Common myeloid progenitor, CD34-positive (primary cell): Measurements from ENCODE around the gene RPAP2.

Source experiments
- CTCF ChIA-PET: fragments of 350-600 bp; sonication (Branson Sonifier 250); formaldehyde crosslinking; loops from one replicate; lab custom pipeline; 2021; ENCODE audit warnings: antibody characterized with exemption; lab: Charles Lee
- POLR2A ChIA-PET: fragments of 350-600 bp; sonication (Branson Sonifier 250); formaldehyde crosslinking; loops from one replicate; lab custom pipeline; 2021; ENCODE audit warnings: antibody characterized with exemption; lab: Charles Lee
- DNase-seq, 3 donors: peaks; one replicate each; pipeline versions ENCODE4 v3.0.0 to v3.0.0-alpha.2; 2013
- H3K27ac ChIP-seq, 2 experiments: 1 replicate in 1 of 2; 2 replicates in 1 of 2; pipeline ENCODE4 v1.7.0; 2013; ENCODE audit warnings: inconsistent platforms in 2 of 2, low read length in 2 of 2, mild to moderate bottlenecking in 2 of 2, low read depth in 1 of 2, moderate library complexity in 1 of 2; ENCODE audit not compliant: severe bottlenecking in 2 of 2, insufficient read depth in 1 of 2, poor library complexity in 1 of 2
- H3K27me3 ChIP-seq, 5 experiments: replicated peaks in 2 of 5; 1 replicate in 3 of 5; 2 replicates in 2 of 5; pipeline versions ENCODE4 v1.6.1 to v1.7.0; 2013; ENCODE audit warnings: low read length in 4 of 5, mild to moderate bottlenecking in 2 of 5, moderate library complexity in 2 of 5, inconsistent platforms in 1 of 5; ENCODE audit not compliant: insufficient read depth in 5 of 5, control insufficient read depth in 4 of 5
- H3K36me3 ChIP-seq, 4 experiments: 1 replicate in 2 of 4; 2 replicates in 2 of 4; pipeline versions ENCODE4 v1.6.1 to v1.7.0; 2013; ENCODE audit warnings: low read length in 3 of 4, control low read depth in 1 of 4, mild to moderate bottlenecking in 1 of 4; ENCODE audit not compliant: control insufficient read depth in 4 of 4, insufficient read depth in 4 of 4
- H3K4me1 ChIP-seq, 4 experiments: 1 replicate in 3 of 4; 2 replicates in 1 of 4; pipeline versions ENCODE4 v1.6.1 to v1.7.1; 2013; ENCODE audit warnings: low read length in 3 of 4, mild to moderate bottlenecking in 3 of 4, control low read depth in 1 of 4, inconsistent platforms in 1 of 4, moderate library complexity in 1 of 4; ENCODE audit not compliant: control insufficient read depth in 4 of 4, insufficient read depth in 4 of 4; ENCODE audit errors: control extremely low read depth in 1 of 4
- H3K4me3 ChIP-seq, 7 experiments: 1 replicate in 4 of 7; 2 replicates in 3 of 7; pipeline versions ENCODE4 v1.5.1 to v1.7.0; 2013; ENCODE audit warnings: mild to moderate bottlenecking in 7 of 7, low read length in 6 of 7, moderate library complexity in 6 of 7, inconsistent platforms in 2 of 7, low read depth in 2 of 7, control low read depth in 1 of 7; ENCODE audit not compliant: insufficient read depth in 4 of 7, control insufficient read depth in 1 of 7; ENCODE audit errors: extremely low read depth in 1 of 7
- H3K9me3 ChIP-seq, 5 experiments: 1 replicate in 4 of 5; 2 replicates in 1 of 5; pipeline versions ENCODE4 v1.6.1 to v1.7.1; 2013; ENCODE audit warnings: low read length in 4 of 5, mild to moderate bottlenecking in 2 of 5, inconsistent platforms in 1 of 5, low read depth in 1 of 5, moderate library complexity in 1 of 5; ENCODE audit not compliant: control insufficient read depth in 4 of 5, insufficient read depth in 2 of 5; ENCODE audit errors: control extremely low read depth in 1 of 5
- WGBS: methylation state at CpG from one replicate; pipeline ENCODE4 v1.1.5; 2013; ENCODE audit not compliant: insufficient coverage; 5-methylcytosine and 5-hydroxymethylcytosine counted together

The RPAP2 gene

DNA sequence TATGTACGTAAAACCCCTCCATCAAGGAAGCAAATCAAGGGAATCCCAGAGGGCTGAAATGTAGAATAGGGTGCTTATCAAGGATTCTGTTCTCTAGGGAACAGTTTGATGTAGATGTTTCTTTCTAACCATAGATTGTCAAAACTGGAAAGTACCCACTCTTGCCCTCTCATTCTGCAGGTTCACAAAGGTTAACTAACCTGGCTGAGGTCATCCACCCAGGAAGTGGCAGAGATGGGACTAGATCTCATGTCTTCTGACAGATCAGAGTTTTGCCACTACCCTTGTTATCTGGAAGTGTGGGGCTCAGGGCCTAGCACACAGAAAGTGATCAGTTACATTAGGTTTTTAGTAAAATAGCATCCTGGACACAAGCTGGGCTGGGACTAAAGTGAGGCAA, 140.4 kb downstream of the RPAP2 start:
- no CpG with 5 or more reads among the region's 1 CpG for WGBS
- no peak for DNase-seq
- Histone ChIP-seq H3K27ac (no peak overlapping the region), H3K4me3 (no peak overlapping the region), H3K9me3 (peaks cover 0 to 4% (median 0%) of the 10 kb centered on the region in 5 experiments), H3K27me3 (no peaks in the 10 kb centered on the region), H3K4me1 (peaks cover 0 to 7% (median 0%) of the 10 kb centered on the region in 4 experiments), H3K36me3 (no peaks in the 10 kb centered on the region)
- POLR2A ChIA-PET = no interaction called here
- CTCF ChIA-PET = no interaction called here

DNA sequence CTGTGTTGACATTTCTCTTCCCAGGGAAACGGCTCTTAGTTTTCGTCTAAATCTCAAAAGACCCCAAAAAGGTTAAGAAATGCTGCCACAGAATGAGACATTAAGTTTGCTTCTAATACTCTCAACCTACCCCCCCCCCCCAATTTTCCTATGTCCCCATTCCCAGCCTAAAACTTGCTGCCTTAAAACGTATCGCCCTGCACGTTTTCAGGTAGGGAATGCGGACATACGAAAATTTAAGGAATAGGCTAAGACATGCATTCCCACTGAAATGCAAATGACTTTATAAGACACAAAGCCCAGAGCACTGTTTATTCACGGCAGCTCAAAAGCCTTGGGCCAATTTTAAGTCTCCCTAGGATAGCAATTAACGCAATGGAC, 142.4 kb downstream of the RPAP2 start:
- peaks cover 0 to 9% (median 0%) of the 10 kb centered on the region in 4 experiments for H3K4me1 ChIP-seq
- CTCF ChIA-PET = interaction anchor here (1.6 kb wide), 1 partner anchor 77 kb away, joined by 4 read pairs; no protein-coding TSS in a partner anchor
- H3K4me3 ChIP-seq = no peak overlapping the region
- H3K27ac ChIP-seq = no peak overlapping the region
- H3K27me3 ChIP-seq = no peaks in the 10 kb centered on the region
- 97% methylated on average over 6 of the region's 9 CpGs for WGBS
- POLR2A ChIA-PET = no interaction called here
- H3K36me3 ChIP-seq = no peaks in the 10 kb centered on the region
- peaks cover 0 to under 1% (median 0%) of the 10 kb centered on the region in 5 experiments for H3K9me3 ChIP-seq
- DNase-seq = no peak

DNA sequence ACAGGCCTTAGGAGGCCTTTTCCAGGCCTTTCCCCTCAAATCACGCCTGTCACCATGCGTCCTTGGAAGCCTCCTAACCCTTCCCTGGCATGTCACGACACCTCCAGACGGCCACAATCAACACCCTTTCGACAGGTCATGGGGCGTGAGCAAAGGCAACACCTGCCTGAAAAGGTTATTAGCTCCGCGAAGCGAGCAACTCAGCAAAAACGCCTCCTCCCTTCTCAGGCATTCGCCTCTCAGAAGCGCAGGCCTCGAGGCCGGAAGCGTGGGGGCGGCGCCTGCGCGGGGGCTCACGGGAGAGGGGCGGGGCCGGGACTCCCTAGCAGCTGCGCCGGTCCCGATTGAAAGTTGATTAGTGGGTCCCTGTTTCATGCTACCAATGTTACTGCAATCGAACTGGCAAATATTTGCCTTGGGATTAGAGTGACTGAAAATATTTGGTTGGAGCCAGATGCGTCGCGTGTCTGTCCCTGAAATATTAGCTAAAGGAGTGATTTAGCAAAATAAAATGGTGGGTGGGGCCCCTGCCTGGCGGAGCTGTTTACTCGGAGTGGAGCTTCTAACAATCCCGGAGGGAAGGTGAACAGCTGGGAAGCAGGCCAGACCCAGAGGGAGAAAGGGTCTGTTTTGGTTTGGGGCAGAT, 143.0 kb downstream of the RPAP2 start:
- Histone ChIP-seq H3K27ac (no peak overlapping the region), H3K4me3 (no peak overlapping the region), H3K36me3 (no peaks in the 10 kb centered on the region), H3K9me3 (no peaks in the 10 kb centered on the region), H3K27me3 (no peaks in the 10 kb centered on the region), H3K4me1 (peaks cover 0 to 14% (median 0%) of the 10 kb centered on the region in 4 experiments)
- 99% methylated on average over 30 of the region's 32 CpGs for WGBS
- no peak for DNase-seq
- POLR2A ChIA-PET = no interaction called here
- CTCF ChIA-PET = interaction anchor here (1.6 to 1.8 kb wide), 2 partner anchors 12 to 78 kb away, joined by 4 read pairs; no protein-coding TSS in a partner anchor

DNA sequence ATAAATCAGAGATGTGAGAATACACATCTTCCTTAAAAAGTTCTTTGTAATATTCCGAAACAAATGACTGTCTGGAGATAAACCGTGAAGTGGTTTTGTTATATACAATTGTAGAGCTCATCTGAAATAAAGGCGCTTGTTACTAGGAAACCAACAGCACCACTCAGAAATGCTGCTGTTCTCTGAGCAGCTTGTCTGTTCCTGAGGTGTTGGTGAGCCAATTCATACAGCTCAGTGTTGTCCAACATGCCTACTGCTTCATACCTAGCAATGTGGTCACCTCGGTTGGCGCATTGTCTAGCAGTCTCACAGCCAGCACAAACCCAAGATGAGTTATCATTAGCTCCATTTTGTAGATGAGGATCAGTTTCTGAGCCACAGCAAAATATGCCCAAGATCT, 143.5 kb downstream of the RPAP2 start:
- no peak for DNase-seq
- peaks cover 0 to 19% (median 3%) of the 10 kb centered on the region in 4 experiments for H3K4me1 ChIP-seq
- H3K27ac ChIP-seq = no peak overlapping the region
- CTCF ChIA-PET = interaction anchor here (1.6 to 1.8 kb wide), 2 partner anchors 13 to 78 kb away, joined by 4 read pairs; no protein-coding TSS in a partner anchor
- H3K27me3 ChIP-seq = no peaks in the 10 kb centered on the region
- H3K9me3 ChIP-seq = no peaks in the 10 kb centered on the region
- H3K4me3 ChIP-seq = no peak overlapping the region
- no peaks in the 10 kb centered on the region for H3K36me3 ChIP-seq
- POLR2A ChIA-PET = no interaction called here
- 100% methylated on average over 4 of the region's 5 CpGs for WGBS

DNA sequence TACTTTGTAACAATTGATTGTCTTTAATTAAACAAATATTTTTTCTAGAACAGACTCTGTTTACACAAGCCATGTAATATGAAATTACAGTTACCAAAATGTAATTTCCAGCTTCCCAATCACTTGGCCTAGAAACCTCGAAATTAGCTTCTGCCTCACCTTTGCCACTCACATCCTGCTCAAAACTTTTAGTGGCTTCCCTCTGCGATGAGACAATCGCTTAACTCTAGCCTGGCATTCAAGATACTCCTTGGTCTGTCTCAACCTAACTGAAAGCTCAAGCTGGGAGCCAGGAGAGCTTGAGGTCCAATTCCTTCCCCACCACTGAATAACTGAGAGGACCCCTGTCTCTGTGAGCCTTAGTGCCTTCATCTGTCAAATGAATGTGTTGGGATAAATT, 145.0 kb downstream of the RPAP2 start:
- H3K27ac ChIP-seq = no peak overlapping the region
- ChIA-PET POLR2A (no interaction called here), CTCF (no interaction called here)
- no peaks in the 10 kb centered on the region for H3K27me3 ChIP-seq
- no peak for DNase-seq
- H3K36me3 ChIP-seq = no peaks in the 10 kb centered on the region
- no peaks in the 10 kb centered on the region for H3K9me3 ChIP-seq
- H3K4me1 ChIP-seq = peaks cover 0 to 19% (median 5%) of the 10 kb centered on the region in 4 experiments
- WGBS = 86% methylated on average over 2 of the region's 3 CpGs
- no peak overlapping the region for H3K4me3 ChIP-seq

DNA sequence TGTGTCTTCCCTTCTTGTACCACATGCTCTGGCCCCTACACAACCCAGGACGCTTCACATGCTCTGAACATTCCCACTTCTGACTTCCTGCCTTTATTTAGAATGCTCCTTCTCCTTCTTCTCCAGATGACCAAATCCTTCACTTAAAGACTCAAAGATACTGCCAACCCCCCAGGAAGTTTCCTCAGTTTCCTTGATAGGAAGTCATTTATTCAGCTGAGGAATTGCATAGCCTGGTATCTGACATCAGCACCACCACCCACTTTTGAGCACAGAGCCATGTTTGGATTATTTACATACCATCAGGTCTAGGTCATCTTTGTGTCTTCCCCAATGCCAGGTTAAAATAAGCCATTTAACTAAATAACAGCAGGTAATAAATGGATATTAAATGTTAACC, 145.5 kb downstream of the RPAP2 start:
- CTCF ChIA-PET = no interaction called here

DNA sequence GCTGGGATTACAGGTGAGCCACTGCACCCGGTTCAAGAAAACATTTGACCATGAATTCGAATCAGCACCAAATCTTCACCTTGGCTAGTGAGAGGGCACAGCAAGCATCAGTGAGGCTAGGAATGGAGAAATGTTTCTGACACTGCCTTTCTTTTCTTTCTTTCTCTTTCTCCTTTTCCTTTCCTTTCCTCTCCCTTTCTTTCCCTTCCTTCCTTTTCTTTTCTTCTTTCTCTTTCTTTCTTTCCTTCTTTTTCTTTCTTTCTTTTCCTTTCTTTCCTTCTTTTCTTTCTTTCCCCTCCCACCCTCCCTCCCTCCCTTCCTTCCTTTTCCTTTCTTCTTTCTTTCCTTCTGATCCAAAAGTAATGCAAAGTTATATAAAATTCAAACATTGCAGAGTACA, 147.0 kb downstream of the RPAP2 start:
- H3K36me3 ChIP-seq = no peaks in the 10 kb centered on the region
- H3K4me1 ChIP-seq = peaks cover 0 to 19% (median 5%) of the 10 kb centered on the region in 4 experiments
- POLR2A ChIA-PET = no interaction called here
- H3K27ac ChIP-seq = no peak overlapping the region
- no peak for DNase-seq
- H3K27me3 ChIP-seq = no peaks in the 10 kb centered on the region
- CTCF ChIA-PET = interaction anchor here (1.7 kb wide), 1 partner anchor 14 kb away, joined by 4 read pairs; no protein-coding TSS in a partner anchor
- H3K4me3 ChIP-seq = no peak overlapping the region
- 100% methylated on average over 2 of the region's 2 CpGs for WGBS
- H3K9me3 ChIP-seq = no peaks in the 10 kb centered on the region

More for the DNA sequence above, 145.5 kb downstream of the RPAP2 start:
- peaks cover 0 to 19% (median 5%) of the 10 kb centered on the region in 4 experiments for H3K4me1 ChIP-seq
- DNase-seq = no peak
- H3K27ac ChIP-seq = no peak overlapping the region
- WGBS = 80% methylated on average over 1 of the region's 1 CpG
- H3K36me3 ChIP-seq = no peaks in the 10 kb centered on the region
- H3K27me3 ChIP-seq = no peaks in the 10 kb centered on the region
- no peak overlapping the region for H3K4me3 ChIP-seq
- POLR2A ChIA-PET = no interaction called here
- H3K9me3 ChIP-seq = no peaks in the 10 kb centered on the region
